ENCODE measurements around the gene NECAB2. TPM values are rescaled to one million over a fixed set of nuclear protein-coding genes. Genes with fewer than 3 reads are reported as not detected.

Gene NECAB2
- total and polyA plus RNA-seq, 2 donors (not counting 1 experiment from before 2014, with no cell fraction given), result 0.03 to 0.17 TPM

DNA sequence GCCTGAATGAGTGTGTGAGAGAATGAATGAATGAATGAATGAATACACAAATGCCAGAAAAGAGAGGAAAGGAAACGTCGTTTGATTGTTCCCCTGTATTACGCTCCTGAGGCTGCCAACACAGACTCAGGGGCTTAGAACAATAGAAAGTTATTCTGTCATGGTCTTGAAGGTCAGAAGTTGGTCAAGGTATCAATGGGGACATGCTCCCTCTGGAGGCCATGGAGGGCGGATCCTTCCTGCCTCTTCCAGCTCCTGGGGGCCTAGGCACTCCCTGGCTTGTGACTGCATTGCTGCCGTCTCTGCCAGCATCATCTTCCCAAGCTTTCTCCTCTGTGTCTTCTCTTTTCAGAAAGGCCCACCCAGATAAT, 76.1 kb downstream of the NECAB2 start:
- Histone ChIP-seq H2AFZ (ENCODE audit: low read length) (no peak overlapping the region), H3K27ac (ENCODE audit: insufficient read depth, low read length) (no peak overlapping the region), H3K27me3 (ENCODE audit: control insufficient read depth, insufficient read depth, low read length) (peaks cover 26% of the 10 kb centered on the region), H3K9ac (ENCODE audit: insufficient read depth, low read length) (no peak overlapping the region), H3K36me3 (ENCODE audit: control insufficient read depth, insufficient read depth, low read length) (no peaks in the 10 kb centered on the region), H3K4me1 (ENCODE audit: control insufficient read depth, extremely low read depth, insufficient read depth, low read length) (no peaks in the 10 kb centered on the region), H3K9me3 (ENCODE audit: control insufficient read depth, insufficient read depth, low read depth, low read length) (no peaks in the 10 kb centered on the region), H3K79me2 (ENCODE audit: control insufficient read depth, insufficient read depth, low read length) (no peaks in the 10 kb centered on the region), H3K4me3 (replicated peaks in 1 of 4; ENCODE audit: control extremely low read depth in 1 of 4, insufficient read depth in 1 of 4, low read depth in 3 of 4, low read length in 4 of 4) (no peak overlapping the region), H3K4me2 (ENCODE audit: extremely low read depth, insufficient read depth, low read length) (no peak overlapping the region), H4K20me1 (ENCODE audit: control insufficient read depth, extremely low read depth, insufficient read depth, low read length) (no peaks in the 10 kb centered on the region)
- DNase-seq (ENCODE audit: low read depth in 2 of 2), result peak; percentile 14 to 29
- TF ChIP-seq CTCF (conservative IDR thresholded peaks at IDR 0.05 in 1 of 2, IDR thresholded peaks at IDR 0.05 in 1 of 2; ENCODE audit: low read depth in 1 of 2, low read length in 2 of 2) (peak; percentile 5 to 47), EZH2 (IDR thresholded peaks at IDR 0.05; ENCODE audit: low read length, missing control alignments) (no peak)

DNA sequence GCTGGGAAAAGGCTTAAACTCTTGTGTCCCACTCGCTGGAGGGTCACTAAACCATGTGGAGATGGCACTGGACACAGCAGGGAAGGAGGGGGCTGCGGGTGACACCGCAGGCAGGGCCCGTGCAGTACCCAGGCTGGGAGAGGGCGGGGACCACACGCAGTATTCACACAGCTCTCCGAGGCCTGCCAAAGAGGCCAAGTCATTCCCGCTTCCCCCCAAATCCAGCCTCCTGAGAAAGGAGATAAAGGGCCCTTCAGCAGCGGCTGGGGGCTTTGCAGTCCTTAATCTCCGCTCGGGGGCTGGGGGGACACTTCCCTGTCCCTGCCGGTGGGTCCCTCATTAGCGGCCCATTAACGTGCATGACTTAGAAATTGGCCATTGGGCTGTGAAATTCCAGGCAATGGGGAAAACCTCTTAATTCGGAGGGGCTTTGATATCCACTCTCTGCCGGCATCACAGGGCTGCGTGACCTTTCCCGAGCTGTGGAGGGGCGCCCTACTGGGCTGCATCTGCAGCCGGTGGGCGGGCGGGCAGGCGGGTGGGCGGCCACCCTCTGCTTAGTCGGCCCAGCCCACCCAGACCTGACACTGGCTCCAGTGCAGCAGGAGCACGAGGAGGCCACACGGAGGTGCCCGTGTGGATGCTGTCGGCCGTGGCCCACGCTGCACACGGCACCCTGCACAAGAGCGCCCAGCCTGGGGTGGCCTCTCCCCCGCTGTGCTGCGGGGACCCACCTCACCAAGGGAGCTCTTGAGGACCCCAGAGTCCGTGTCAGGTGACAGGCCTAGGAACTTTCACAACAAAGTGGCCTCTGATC, 77.2 kb downstream of the NECAB2 start:
- no peak for TF ChIP-seq CTCF (conservative IDR thresholded peaks at IDR 0.05 in 1 of 2, IDR thresholded peaks at IDR 0.05 in 1 of 2; ENCODE audit: low read depth in 1 of 2, low read length in 2 of 2)
- no peak for TF ChIP-seq EZH2 (IDR thresholded peaks at IDR 0.05; ENCODE audit: low read length, missing control alignments)
- H3K4me1 ChIP-seq (ENCODE audit: control insufficient read depth, extremely low read depth, insufficient read depth, low read length), result no peaks in the 10 kb centered on the region
- H3K4me3 ChIP-seq (replicated peaks in 1 of 4; ENCODE audit: control extremely low read depth in 1 of 4, insufficient read depth in 1 of 4, low read depth in 3 of 4, low read length in 4 of 4), result no peak overlapping the region
- no peak overlapping the region for H3K4me2 ChIP-seq (ENCODE audit: extremely low read depth, insufficient read depth, low read length)
- H3K9ac ChIP-seq (ENCODE audit: insufficient read depth, low read length), result no peak overlapping the region
- H3K9me3 ChIP-seq (ENCODE audit: control insufficient read depth, insufficient read depth, low read depth, low read length), result no peaks in the 10 kb centered on the region
- no peaks in the 10 kb centered on the region for H3K79me2 ChIP-seq (ENCODE audit: control insufficient read depth, insufficient read depth, low read length)
- H3K27ac ChIP-seq (ENCODE audit: insufficient read depth, low read length), result no peak overlapping the region
- no peak for DNase-seq (ENCODE audit: low read depth in 2 of 2)
- H3K36me3 ChIP-seq (ENCODE audit: control insufficient read depth, insufficient read depth, low read length), result no peaks in the 10 kb centered on the region
- H4K20me1 ChIP-seq (ENCODE audit: control insufficient read depth, extremely low read depth, insufficient read depth, low read length), result no peaks in the 10 kb centered on the region
- peaks cover 19% of the 10 kb centered on the region for H3K27me3 ChIP-seq (ENCODE audit: control insufficient read depth, insufficient read depth, low read length)
- H2AFZ ChIP-seq (ENCODE audit: low read length), result no peak overlapping the region

GRCh38 chr16:84045818-84046470, 77.9 kb downstream of the NECAB2 start:
- no peak overlapping the region for H3K9ac ChIP-seq (ENCODE audit: insufficient read depth, low read length)
- H3K27ac ChIP-seq (ENCODE audit: insufficient read depth, low read length), result no peak overlapping the region
- H3K9me3 ChIP-seq (ENCODE audit: control insufficient read depth, insufficient read depth, low read depth, low read length), result no peaks in the 10 kb centered on the region
- TF ChIP-seq EZH2 (IDR thresholded peaks at IDR 0.05; ENCODE audit: low read length, missing control alignments) (no peak), CTCF (conservative IDR thresholded peaks at IDR 0.05 in 1 of 2, IDR thresholded peaks at IDR 0.05 in 1 of 2; ENCODE audit: low read depth in 1 of 2, low read length in 2 of 2) (no peak)
- no peaks in the 10 kb centered on the region for H3K36me3 ChIP-seq (ENCODE audit: control insufficient read depth, insufficient read depth, low read length)
- H3K4me3 ChIP-seq (replicated peaks in 1 of 4; ENCODE audit: control extremely low read depth in 1 of 4, insufficient read depth in 1 of 4, low read depth in 3 of 4, low read length in 4 of 4), result no peak overlapping the region
- no peak overlapping the region for H2AFZ ChIP-seq (ENCODE audit: low read length)
- no peak for DNase-seq (ENCODE audit: low read depth in 2 of 2)
- no peaks in the 10 kb centered on the region for H3K79me2 ChIP-seq (ENCODE audit: control insufficient read depth, insufficient read depth, low read length)
- peaks cover 12% of the 10 kb centered on the region for H3K27me3 ChIP-seq (ENCODE audit: control insufficient read depth, insufficient read depth, low read length)
- no peaks in the 10 kb centered on the region for H3K4me1 ChIP-seq (ENCODE audit: control insufficient read depth, extremely low read depth, insufficient read depth, low read length)
- no peak overlapping the region for H3K4me2 ChIP-seq (ENCODE audit: extremely low read depth, insufficient read depth, low read length)
- no peaks in the 10 kb centered on the region for H4K20me1 ChIP-seq (ENCODE audit: control insufficient read depth, extremely low read depth, insufficient read depth, low read length)

Measured in fibroblast of lung (primary cell).